ENCODE measurements around the gene LYPD6B.

Gene LYPD6B

GRCh38 chr2:149149007-149149297, 110.5 kb downstream of the LYPD6B start:
- H3K9me2 ChIP-seq (replicated peaks; ENCODE audit: insufficient read depth, low read length): no peaks in the 10 kb centered on the region
- H2AFZ ChIP-seq (ENCODE audit: low read length): no peak overlapping the region
- no peak overlapping the region for H3K4me2 ChIP-seq (ENCODE audit: low read depth, low read length)
- H3K79me2 ChIP-seq (ENCODE audit: low read length): no peaks in the 10 kb centered on the region
- peaks cover 2% of the 10 kb centered on the region; the same call in 1 of the 2 replicates for H3F3A ChIP-seq (ENCODE audit: insufficient read depth, low read length)
- H3K27me3 ChIP-seq (replicated peaks; ENCODE audit: insufficient read depth, low read length): no peaks in the 10 kb centered on the region; the same call in 1 of the 2 replicates
- H3K9me3 ChIP-seq (replicated peaks; ENCODE audit: insufficient read depth, low read length): no peaks in the 10 kb centered on the region
- H3K4me1 ChIP-seq (ENCODE audit: low read length): peaks cover 19% of the 10 kb centered on the region
- DNase-seq: no peak
- TF ChIP-seq EZH2phosphoT487 (IDR thresholded peaks at IDR 0.05; ENCODE audit: low read length): no peak
- no peak for TF ChIP-seq CTCF (IDR thresholded peaks at IDR 0.05; ENCODE audit: low read length)
- TF ChIP-seq EZH2 (optimal IDR thresholded peaks at IDR 0.05; ENCODE audit: low read depth, low read length): no peak
- no peak overlapping the region for H3K27ac ChIP-seq (ENCODE audit: low read length)
- H3K9ac ChIP-seq (ENCODE audit: low read length): no peak overlapping the region
- no peaks in the 10 kb centered on the region for H3K36me3 ChIP-seq (replicated peaks; ENCODE audit: insufficient read depth, low read length)
- no peak overlapping the region for H3K4me3 ChIP-seq (ENCODE audit: low read length)
- no peaks in the 10 kb centered on the region for H4K20me1 ChIP-seq (ENCODE audit: insufficient read depth, low read length)

- H2AFZ ChIP-seq (ENCODE audit: low read length): no peak overlapping the region
- no peak overlapping the region for H3K4me3 ChIP-seq (ENCODE audit: low read length)
- TF ChIP-seq CTCF (IDR thresholded peaks at IDR 0.05; ENCODE audit: low read length) (no peak), EZH2phosphoT487 (IDR thresholded peaks at IDR 0.05; ENCODE audit: low read length) (no peak), EZH2 (optimal IDR thresholded peaks at IDR 0.05; ENCODE audit: low read depth, low read length) (no peak)
- no peaks in the 10 kb centered on the region for H3K27me3 ChIP-seq (replicated peaks; ENCODE audit: insufficient read depth, low read length)
- no peaks in the 10 kb centered on the region for H3K9me2 ChIP-seq (replicated peaks; ENCODE audit: insufficient read depth, low read length)
- peaks cover 6% of the 10 kb centered on the region; the same call in 1 of the 2 replicates for H3K4me1 ChIP-seq (ENCODE audit: low read length)
- no peak overlapping the region for H3K9ac ChIP-seq (ENCODE audit: low read length)
- H4K20me1 ChIP-seq (ENCODE audit: insufficient read depth, low read length): no peaks in the 10 kb centered on the region
- H3K4me2 ChIP-seq (ENCODE audit: low read depth, low read length): no peak overlapping the region
- no peaks in the 10 kb centered on the region for H3K36me3 ChIP-seq (replicated peaks; ENCODE audit: insufficient read depth, low read length)
- H3K27ac ChIP-seq (ENCODE audit: low read length): no peak overlapping the region
- no peaks in the 10 kb centered on the region for H3K79me2 ChIP-seq (ENCODE audit: low read length)
- no peaks in the 10 kb centered on the region for H3F3A ChIP-seq (ENCODE audit: insufficient read depth, low read length)
- no peaks in the 10 kb centered on the region for H3K9me3 ChIP-seq (replicated peaks; ENCODE audit: insufficient read depth, low read length)
- DNase-seq: no peak
Observed at GRCh38 chr2:149152469-149152953, 114.0 kb downstream of the LYPD6B start.

GRCh38 chr2:149155196-149155969, 116.9 kb downstream of the LYPD6B start:
- H3K36me3 ChIP-seq (replicated peaks; ENCODE audit: insufficient read depth, low read length): no peaks in the 10 kb centered on the region
- TF ChIP-seq CTCF (IDR thresholded peaks at IDR 0.05; ENCODE audit: low read length) (no peak), EZH2phosphoT487 (IDR thresholded peaks at IDR 0.05; ENCODE audit: low read length) (no peak), EZH2 (optimal IDR thresholded peaks at IDR 0.05; ENCODE audit: low read depth, low read length) (no peak)
- no peaks in the 10 kb centered on the region for H3K9me3 ChIP-seq (replicated peaks; ENCODE audit: insufficient read depth, low read length)
- H3K4me2 ChIP-seq (ENCODE audit: low read depth, low read length): no peak overlapping the region
- H3K27me3 ChIP-seq (replicated peaks; ENCODE audit: insufficient read depth, low read length): no peaks in the 10 kb centered on the region
- no peaks in the 10 kb centered on the region for H3K79me2 ChIP-seq (ENCODE audit: low read length)
- no peak overlapping the region for H3K9ac ChIP-seq (ENCODE audit: low read length)
- H3K9me2 ChIP-seq (replicated peaks; ENCODE audit: insufficient read depth, low read length): no peaks in the 10 kb centered on the region
- H3K27ac ChIP-seq (ENCODE audit: low read length): no peak overlapping the region
- no peak overlapping the region for H2AFZ ChIP-seq (ENCODE audit: low read length)
- no peak overlapping the region for H3K4me3 ChIP-seq (ENCODE audit: low read length)
- no peaks in the 10 kb centered on the region for H4K20me1 ChIP-seq (ENCODE audit: insufficient read depth, low read length)
- H3F3A ChIP-seq (ENCODE audit: insufficient read depth, low read length): no peaks in the 10 kb centered on the region
- no peak for DNase-seq
- H3K4me1 ChIP-seq (ENCODE audit: low read length): peaks cover 9% of the 10 kb centered on the region; the same call in 1 of the 2 replicates
